NCI-H748 (cell line): ENCODE results near the gene CCR7.
"Not testable (repeated sequence)": the region's sequence is repeated elsewhere in the genome, so short reads cannot be mapped to it uniquely, and the experiment has no call there.

Experiments
- DNase-seq: peaks from one replicate; lab custom pipeline; 2025; ENCODE audit not compliant: unreplicated experiment; lab: John Stamatoyannopoulos, UW

The CCR7 gene

DNA sequence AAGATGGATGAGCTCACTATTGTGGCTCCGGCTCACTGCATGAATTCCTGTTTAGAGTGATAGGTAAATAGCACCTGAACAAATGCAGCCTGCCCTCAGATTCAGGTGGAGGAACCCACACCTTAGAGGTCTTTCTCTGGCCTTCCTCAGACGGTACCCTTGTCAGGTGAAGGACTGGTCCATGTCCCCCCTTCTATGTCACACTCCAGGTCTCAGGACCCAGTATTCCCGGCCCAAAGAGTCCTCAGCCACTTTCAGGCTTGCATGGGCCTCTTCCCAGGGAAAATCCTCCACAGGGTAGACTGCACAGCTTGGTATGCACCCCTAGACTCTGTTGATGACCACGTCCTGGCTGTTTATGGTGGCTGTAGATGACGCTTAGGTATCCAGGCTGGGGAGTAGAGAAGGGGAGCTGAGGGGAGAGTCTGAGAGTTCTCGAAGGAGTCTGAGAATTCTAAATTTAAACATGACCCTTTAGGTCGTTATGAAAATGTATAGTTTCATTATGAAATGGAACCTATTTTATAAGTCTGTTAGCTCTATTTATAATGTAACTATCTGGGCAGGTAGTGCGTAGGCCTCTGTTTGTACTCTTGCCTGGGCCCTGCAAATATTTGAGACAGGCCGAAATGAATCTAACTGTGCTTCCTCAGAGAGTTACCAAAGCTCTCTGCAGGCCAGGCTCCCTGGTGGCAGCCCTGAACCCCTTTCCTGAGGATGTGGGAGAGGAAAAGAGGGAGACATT, 32.5 kb upstream of the CCR7 start:
- DNase-seq: no peak

DNA sequence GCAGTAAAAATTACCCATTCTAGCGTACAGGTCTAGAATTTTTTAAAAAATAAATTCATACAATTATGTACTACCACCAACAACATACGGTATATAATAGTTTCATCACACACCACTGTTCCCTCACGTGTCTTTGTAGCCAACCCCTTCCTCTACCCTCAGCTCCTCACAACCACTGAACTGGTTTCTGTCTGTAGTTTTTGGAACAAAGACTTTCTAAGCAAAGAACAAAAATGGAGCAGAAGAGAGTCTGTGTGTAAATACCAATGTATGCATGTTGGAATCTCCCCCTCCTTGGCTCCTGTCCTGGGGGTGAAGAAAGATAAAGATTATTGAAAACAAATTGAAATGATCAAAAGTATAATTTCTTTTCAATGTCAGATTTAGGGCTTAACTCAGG, 31.9 kb upstream of the CCR7 start:
- no peak for DNase-seq

DNA sequence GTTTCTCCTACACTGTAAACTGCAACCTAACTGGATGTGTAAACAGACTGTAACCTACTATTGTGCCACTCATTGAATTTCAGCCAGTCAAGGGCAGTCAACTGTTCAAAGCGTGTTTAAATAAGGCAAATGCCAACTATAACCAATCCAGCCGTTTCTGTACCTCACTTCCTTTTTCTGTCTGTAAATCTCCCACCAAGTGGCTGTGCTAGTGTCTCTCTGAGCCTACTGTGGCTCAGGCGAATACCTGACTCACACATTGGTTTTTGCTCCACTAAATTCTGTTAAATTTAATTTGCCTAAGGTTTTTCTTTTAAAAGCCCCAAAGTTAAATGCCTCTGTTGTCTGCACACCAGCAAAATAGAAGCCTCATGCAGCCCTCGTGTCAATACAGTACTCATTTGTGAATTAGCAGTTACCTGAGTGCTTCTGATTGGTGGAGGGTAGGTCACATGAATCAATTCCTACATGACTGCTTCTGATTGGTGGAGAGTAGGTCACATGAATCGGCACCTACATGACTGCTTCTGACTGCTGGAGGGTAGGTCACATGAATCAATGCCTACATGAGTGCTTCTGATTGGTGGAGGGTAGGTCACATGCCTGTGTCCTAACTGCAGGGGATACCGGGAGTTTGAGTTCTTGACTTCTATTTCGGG, 31.1 kb upstream of the CCR7 start:
- peak; percentile 11 for DNase-seq

DNA sequence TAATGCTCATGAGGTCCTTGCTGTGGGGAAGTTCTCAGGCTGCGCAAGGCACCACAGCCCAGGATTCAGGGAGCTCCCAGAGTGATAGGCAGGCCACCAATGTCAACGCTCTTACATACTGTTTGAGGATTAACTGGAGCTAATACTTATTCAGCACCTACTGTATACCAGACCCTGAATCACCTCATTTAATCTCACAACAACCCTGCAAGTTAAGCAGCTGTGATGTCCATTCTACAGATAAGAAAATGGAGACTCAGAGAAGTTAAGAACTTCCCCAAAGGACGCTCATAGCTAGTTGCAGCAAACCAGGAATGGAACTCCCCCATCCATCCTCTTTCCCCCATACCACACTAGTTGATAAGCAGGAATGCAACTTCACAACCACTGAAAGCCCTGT, 25.5 kb upstream of the CCR7 start:
- DNase-seq: no peak

DNA sequence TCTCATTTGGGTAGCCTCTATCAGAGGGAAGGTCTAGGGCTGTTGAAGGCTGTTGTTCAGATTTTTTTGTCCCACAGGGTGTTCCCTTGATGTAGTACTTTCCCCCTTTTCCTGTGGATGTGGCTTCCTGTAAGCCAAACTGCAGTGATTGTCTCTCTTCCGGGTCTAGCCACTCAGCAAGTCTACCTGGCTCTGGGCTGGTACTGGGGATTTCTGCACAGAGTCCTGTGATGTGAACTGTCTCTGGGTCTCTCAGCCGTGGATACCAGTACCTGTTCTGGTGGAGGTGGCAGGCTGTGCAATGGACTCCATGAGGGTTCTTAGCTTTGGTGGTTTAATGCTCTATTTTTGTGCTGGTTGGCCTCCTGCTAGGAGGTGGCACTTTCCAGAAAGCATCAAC, 23.3 kb upstream of the CCR7 start:
- DNase-seq: no peak

DNA sequence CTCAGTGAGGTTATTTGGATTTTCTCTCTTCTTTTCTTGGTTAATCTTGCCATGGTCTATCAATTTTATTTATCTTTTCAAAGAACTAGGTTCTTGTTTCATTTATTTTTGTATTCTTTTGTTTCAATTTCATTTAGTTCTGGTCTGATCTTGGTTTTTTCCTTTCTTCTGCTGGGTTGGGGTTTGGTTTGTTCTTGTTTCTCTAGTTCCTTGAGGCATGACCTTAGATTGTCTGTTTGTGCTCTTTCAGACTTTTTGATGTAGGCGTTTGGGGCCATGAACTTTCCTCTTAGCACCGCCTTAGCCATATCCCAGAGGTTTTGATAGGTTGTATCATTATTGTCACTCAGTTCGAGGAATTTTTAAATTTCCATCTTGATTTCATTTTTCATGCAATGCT, 21.0 kb upstream of the CCR7 start:
- not testable (repeated sequence) for DNase-seq

DNA sequence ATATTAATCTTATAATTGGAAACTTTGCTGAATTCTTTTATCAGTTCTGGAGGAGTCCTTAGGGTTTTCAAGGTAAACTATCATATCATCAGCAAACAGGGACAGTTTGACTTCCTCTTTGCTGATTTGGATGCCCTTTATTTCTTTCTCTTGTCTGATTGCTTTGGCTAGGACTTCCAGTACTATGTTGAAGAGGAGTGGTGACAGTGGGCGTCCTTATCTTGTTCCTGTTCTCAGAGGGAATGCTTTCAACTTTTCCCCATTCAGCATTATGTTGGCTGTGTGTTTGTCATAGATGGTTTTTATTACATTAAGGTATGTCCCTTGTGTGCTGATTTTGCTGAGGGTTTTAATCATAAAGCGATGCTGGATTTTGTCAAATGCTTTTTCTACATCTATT, 19.7 kb upstream of the CCR7 start:
- not testable (repeated sequence) for DNase-seq

DNA sequence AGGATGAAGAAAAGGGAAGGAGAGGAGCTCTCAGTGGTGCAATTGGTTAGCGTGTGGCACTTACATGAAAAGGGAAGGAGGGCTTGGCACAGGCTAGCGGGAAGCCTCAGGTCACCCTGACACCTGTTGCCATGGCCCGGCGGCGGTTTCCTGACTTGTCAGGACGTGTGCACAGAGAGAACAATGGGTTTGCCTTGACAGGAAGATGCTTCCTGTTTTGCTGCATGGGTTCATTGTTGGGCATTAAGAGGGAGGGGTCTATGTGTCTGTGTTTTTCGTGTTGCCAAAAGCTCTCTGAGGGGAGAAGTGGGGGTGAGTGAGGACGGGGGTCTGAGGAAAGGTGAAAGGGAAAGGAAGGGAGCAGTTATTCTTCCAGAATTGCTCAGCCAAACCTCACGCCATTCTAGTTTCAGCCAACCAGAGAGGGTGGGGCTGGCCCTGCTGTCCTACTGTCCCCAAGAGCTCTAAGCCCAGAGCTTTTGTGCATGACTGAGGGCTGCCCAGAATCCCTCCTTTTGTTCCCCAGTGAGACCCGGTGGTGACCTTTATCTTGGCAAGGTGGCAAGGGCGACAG, 17.1 kb upstream of the CCR7 start:
- DNase-seq: peak; percentile 90

DNA sequence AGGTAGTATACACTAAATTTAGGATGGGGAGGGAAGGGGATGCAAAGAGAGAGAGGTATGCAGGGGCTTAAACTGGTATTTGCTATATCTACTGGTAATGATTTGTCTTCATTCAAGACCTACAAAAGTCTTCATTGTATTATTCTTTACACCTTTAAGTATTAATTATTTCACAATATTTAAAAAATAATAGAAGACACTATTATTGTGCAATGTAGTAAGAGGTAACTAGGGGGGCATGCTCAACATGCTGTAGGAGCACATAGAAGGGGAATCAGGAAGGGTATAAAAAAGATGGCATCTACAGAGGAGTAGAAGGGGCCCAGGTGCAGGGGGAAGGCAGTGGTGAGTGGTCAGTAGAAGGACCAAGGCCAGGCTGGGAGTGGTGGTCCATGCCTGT, 14.9 kb upstream of the CCR7 start:
- DNase-seq: no peak

DNA sequence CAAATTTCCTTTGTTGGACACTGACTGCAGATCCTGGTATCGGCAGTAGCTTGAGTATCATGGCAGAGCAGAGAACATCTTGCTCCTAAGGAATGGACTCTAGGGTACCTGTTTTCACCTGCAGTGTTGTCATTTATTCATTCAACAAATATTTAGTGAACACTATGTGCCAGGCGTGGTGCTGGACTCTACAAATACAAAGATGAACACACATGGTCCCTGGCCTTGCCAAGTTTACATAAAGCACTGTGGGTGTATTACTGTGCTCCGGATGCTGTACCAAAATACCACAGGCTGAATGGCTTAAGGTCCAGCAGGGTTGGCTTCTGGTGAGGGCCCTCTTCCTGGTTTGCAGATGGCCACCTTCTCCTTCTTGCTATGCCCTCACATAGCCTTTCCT, 14.2 kb upstream of the CCR7 start:
- no peak for DNase-seq

DNA sequence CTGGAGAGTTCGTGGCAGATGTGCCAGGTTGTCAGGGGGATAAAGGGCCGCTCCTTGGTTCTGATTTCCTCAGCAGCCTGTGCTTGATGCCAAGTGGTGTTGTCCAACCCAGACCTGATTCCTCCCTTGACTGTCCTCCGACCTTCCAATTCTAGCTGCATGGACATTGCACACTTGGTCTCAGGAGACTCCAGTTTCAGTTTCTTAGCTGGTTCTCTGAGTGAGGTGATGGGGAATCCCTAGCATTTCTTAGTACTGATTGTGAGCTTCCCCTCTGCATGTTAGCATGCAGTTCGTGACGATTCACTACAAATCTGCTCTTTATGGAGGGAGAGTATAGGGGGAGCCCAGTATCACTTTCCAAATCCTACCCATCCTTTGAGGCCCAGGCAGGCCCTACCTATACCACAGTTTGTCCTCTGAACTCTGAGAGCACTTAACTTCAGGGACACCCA, 12.4 kb upstream of the CCR7 start:
- no peak for DNase-seq

DNA sequence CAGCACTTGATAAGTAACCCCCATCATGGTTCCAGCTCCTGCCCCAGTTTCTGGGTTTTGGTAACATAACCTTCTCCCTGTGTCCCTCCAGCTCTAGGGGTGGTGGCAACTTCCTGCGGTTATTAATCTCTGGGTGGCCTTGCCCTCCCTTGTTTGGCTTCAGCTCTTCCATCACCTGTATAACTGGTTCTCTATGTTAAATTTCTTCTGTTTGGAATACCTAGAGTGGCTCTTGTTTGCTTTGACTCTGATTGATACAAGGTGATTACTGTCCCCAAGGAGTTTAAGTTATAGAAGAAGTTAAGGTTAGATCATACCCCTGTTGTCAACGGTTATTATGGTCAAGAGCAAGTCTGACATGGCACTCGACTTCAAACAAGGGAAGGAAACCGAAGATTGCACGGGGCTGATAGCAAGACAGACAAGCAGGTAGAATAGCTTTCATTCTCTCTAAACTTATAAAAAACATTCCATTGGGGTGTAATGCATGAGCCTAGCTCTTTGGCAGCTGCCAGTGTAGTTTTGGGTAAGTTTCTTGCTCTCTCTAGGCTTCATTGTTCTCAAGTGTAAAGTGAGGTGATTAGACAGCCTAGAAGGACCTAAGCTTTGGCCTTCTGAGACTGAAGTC, 11.0 kb upstream of the CCR7 start:
- DNase-seq: no peak

DNA sequence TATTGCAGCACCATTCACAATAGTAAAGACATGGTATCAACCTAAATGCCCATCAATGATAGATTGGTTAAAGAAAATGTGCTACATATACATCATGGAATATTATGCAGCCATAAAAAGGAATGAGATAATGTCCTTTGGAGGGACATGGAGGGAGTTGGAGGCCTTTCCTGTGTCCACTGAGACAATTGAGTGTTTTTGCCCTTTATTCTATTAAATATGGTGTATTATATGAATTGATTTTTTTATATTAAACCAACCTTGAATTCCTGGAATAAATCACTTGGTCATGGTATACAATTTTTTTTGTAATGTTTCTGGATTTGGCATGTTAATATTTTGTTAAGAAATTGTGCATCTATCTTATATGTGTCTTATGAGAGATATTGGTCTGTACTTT, 9.0 kb upstream of the CCR7 start:
- DNase-seq: no peak

DNA sequence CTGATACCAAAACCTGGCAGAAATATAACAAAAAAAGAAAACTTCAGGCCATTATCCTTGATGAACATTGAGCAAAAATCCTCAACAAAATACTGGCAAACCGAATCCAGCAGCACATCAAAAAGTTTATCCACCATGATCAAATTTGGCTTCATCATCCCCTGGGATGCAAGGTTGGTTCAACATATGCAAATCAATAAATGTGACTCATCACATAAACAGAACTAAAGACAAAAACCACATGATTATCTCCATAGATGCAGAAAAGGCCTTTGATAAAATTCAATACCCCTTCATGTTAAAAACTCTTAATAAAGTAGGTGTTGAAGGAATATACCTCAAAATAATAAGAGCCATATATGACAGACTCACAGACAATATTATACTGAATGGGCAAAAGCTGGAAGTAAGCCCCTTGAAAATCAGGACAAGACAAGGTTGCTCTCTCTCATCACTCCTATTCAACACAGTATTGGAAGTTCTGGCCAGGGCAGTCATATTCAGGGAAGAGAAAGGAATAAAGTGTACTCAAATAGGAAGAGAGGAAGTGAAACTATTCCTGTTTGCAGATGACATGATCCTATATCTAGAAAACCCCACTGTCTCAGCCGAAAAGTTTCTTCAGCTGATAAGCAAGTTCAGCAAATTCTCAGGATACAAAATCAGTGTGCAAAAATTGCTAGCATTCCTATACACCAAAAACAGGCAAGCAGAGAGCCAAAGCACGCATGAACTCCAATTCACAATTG, 7.1 kb upstream of the CCR7 start:
- not testable (repeated sequence) for DNase-seq

DNA sequence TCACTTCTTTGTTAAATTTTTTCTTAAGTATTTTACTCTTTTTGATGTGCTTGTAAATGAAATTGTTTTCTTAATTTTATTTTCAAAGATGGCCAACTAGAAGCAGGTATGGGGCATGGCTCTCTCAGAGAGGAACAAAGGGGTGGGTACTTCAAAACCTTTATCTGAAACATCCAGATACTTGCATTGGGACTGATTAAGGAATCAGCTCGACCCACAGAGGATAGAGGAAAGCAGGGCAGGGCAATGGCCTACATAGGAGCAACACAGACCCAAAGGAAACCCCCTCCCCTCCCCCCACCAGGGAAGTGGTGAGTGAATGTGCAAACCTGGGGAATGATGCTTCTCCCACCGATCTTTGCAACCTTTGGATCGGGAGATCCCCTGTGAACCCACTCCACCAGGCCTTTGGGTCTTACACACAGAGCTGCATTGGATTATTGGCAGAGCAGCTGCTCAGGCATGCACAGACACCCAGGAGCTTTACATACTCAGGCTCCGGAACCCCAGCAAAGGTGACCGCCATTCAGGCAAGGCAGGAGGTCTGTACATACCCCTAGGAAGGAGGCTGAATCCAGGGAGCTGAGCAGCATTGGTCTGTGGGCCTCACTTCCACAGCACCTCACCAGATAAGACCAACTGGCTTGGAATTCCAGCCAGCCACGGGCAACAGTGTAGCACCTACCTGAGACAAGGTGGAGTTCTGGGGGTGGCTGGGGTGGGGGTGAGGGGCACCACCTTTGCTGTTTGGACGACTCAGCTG, 3.0 kb upstream of the CCR7 start:
- no peak for DNase-seq

DNA sequence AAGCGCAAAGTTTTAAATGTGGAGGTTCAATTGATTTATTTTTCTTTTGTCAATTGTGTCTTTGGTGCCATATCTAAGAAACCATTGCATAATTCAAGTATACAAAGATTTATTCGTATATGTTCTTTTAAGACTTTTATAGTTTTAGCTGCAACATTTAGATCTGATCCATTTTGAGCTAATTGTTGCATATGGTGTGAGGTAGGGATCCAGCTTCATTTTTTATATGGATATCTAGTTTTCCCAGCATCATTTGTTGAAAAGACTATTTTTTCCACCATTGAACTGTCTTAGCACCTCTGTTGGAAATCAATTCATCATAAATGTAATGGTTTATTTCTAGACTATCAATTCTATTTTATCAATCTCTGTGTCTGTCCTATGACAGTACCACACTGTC, 2.1 kb upstream of the CCR7 start:
- DNase-seq: no peak

DNA sequence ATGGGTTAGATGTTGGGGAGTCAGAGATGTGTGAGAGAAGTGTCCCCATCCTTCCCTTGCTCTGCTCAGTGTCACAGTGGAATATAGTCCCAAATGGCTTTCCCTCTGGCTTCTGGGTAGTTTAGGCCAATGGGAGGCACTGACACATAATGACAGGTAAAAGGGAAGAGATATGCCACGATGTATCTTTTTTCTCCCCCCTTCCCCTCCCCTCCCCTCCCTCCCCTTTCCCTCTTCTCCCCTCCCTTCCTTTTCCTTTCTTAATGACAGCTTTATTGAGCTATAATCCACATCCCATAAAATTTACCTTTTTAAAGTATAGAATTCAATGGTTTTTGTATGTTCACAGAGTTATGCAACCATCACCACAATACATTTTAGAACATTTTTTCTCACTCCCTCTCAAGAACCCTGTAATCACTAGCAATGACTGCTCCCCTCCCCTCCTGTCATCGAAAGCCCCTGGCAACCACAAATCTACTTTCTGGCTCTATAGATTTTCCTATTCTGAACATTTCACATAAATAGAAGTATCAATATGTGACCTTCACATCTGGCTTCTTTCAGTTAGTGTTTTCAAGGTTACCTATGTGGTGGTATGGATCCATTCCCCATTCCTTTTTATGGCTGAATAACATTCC, 617 bp upstream of the CCR7 start:
- DNase-seq: no peak

DNA sequence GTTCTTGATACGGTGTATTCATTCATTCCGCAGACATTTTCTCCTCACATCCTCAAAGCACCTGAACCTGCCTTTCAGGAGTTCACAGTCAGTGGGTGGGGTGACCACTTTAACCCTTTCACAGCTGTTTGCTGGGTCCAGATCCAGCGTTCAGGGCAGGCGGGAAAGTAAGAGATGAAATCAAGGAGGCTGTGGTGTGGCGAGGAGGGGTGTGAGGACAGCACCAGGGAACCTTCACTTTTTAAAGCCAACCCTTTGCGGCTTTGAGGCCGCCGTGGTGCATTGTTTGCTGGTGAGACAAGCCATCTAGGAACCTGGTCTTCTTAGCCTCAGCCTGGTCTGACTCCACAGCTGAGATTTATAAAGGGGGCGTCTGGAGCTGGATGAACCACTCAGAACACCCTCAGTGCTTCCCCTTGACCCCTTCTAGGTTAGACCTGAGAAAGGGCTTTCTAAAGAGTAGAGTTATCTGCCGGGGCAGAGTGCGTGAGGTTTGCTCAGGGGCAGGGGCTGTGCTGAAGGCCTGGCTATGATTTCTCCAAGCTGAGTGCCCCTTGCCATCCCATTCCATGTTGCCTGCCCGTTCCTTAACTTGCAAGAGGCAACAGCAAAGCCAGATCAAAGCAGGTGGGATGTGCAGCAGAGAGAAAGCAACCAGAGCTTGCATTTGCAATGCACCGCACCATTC, 933 bp downstream of the CCR7 start:
- DNase-seq: no peak

DNA sequence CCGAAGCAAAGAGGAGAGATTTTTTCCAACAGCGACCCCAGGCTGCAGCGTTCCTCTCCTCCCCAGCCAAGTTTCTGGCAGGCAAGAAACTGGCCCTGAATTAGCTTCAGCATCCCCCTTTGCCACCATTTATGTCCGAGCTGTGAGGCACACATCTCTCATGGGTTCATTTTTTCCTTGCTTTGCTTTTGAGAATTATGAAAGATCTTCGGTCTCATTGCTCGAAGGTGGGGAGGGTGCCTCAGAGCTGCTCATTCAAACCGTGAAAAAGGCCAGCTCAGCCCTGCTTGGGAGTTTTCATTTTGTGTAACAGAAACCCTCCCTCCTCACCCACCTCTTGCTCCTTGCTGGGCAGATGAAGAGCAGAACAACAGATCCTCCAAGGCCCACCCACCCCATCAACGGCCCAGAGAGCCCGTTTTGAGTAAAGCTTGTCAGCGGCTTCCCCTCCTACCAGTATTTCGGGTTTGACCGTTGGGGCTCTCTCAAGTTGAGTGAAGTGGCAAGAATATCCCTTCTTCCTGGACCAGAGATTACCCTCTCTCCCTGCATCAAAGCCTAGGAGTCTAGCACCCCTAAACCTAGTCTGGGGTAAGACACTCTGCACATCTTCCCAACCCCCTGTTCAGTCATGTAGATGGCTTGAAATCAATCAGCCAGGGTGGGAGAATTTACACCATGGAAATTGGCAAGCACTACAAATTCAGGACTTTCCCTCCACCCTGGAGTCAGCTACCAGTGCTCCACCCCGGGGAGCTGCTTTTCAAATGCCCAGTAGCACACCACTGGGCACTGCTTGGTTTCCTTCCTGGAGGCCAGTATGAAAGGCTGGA, 1.8 kb downstream of the CCR7 start:
- no peak for DNase-seq
